Right cardiac atrium (tissue), 5 donors: ENCODE measurements around the gene RECQL5. TPM values are rescaled to one million over a fixed set of nuclear protein-coding genes. Genes with fewer than 3 reads are reported as not detected.

Source experiments
- ATAC-seq, 2 donors: fragments of 200-7000 bp; cut with Tn5 transposase; one replicate each; pipeline versions ENCODE4 v1.8.0 to v1.9.1; 2020; ENCODE audit warnings: moderate library complexity in 2 of 2, mild to moderate bottlenecking in 1 of 2
- DNase-seq, 3 donors: peaks; one replicate each; pipeline ENCODE4 v3.0.0-alpha.2; 2020
- H3K27ac ChIP-seq: one replicate; pipeline ENCODE4 v1.5.1; 2013; ENCODE audit warnings: mild to moderate bottlenecking, low read length, control low read depth, moderate library complexity
- H3K27me3 ChIP-seq: one replicate; pipeline ENCODE4 v1.6.1; 2013; ENCODE audit not compliant: control insufficient read depth, insufficient read depth
- H3K4me1 ChIP-seq: one replicate; pipeline ENCODE4 v1.6.1; 2013; ENCODE audit warnings: low read length; ENCODE audit not compliant: control insufficient read depth, insufficient read depth
- H3K4me3 ChIP-seq: one replicate; pipeline ENCODE4 v1.5.1; 2013; ENCODE audit warnings: low read length, control low read depth
- H3K9me3 ChIP-seq: one replicate; pipeline ENCODE4 v1.6.1; 2013; ENCODE audit warnings: low read length; ENCODE audit not compliant: control insufficient read depth
- WGBS: extraction: QIAGEN DNeasy Blood & Tissue Kit; methylation state at CpG from one replicate; pipeline ENCODE4 v1.1.7; 2013; 5-methylcytosine and 5-hydroxymethylcytosine counted together
- intact Hi-C, 4 donors: fragments of 100-400 bp; cut with DNase I; formaldehyde crosslinking; loops; one replicate each; pipeline versions ENCODE4 v1.11.0 to v1.14.0; 2022 to 2023
- polyA plus RNA-seq: library from polyadenylated mRNA; stranded (reverse); fragments of 200-250 nt; gene quantifications from one replicate; pipeline ENCODE4 v1.2.3, GENCODE V29; 2013
- total RNA-seq, 4 donors: library from RNA; stranded (reverse); fragmentation: NEBNext Ultra II Directional; extraction: Animal tissue kit (Norgen Biotek cat#: 25700); gene quantifications; one replicate each; pipeline ENCODE4 v1.2.1, GENCODE V29; 2021
- donor health status: healthy with polysubstance abuse.
- donor health status: DM: no; HTN: yes; CAD: no.
- donor health status: DM: no; HTN: no; CAD: no.
- donor health status: DM: no; HTN: yes; CAD: no; lungs with severe emphysema.
- donor health status: DM: yes; HTN: yes; CAD: no.

Gene RECQL5
- total and polyA plus RNA-seq, 5 donors = 7.9 to 19.9 (median 14.1) TPM

- peak overlapping the region; percentile 39 for H3K27ac ChIP-seq
These were observed 18.5 kb upstream of the RECQL5 start for GRCh38 chr17:75685499-75685898.

GRCh38 chr17:75684924-75685323 is 18.0 kb upstream of the RECQL5 start:
- Histone ChIP-seq H3K4me3 (no peak overlapping the region), H3K9me3 (no peaks in the 10 kb centered on the region), H3K27ac (no peak overlapping the region), H3K27me3 (no peaks in the 10 kb centered on the region), H3K4me1 (peaks cover 24% of the 10 kb centered on the region)
- intact Hi-C loops = loop anchor here in 1 of 4 donors (5.0 kb wide), 1 partner anchor 57 kb away; no protein-coding TSS in a partner anchor
- WGBS = 80% methylated on average over 7 of the region's 7 CpGs
- ATAC-seq (no peak), DNase-seq (no peak)

More at GRCh38 chr17:75685499-75685898, 18.5 kb upstream of the RECQL5 start:
- Histone ChIP-seq H3K4me3 (no peak overlapping the region), H3K4me1 (peaks cover 24% of the 10 kb centered on the region), H3K9me3 (no peaks in the 10 kb centered on the region), H3K27me3 (no peaks in the 10 kb centered on the region)
- intact Hi-C loops = no loop called here
- 62% methylated on average over 3 of the region's 3 CpGs for WGBS
- DNase-seq = no peak
- no peak for ATAC-seq

DNA sequence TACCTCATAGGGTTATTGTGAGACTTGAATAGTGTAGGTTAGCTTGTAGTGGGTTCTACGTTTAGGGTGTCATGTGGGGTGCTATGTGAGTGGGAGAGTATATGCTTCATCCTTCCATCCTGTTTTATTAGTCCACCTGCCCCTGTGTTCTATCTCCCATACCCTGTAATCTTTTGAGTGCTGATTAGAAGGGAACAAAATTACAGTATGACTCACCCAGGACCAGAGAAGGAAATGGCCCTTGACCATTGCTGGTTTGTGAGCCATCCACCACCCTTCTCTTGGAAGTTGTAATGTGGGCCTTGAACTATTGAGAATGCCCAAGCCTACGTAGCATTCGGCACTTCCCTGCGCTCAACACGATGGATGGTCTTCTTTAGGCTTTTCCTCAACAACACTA is 17.3 kb upstream of the RECQL5 start:
- H3K4me3 ChIP-seq = no peak overlapping the region
- no peaks in the 10 kb centered on the region for H3K9me3 ChIP-seq
- DNase-seq = no peak
- H3K4me1 ChIP-seq = peaks cover 24% of the 10 kb centered on the region
- no peak overlapping the region for H3K27ac ChIP-seq
- intact Hi-C loops = loop anchor here in 1 of 4 donors (5.0 kb wide), 1 partner anchor 58 kb away; no protein-coding TSS in a partner anchor
- 95% methylated on average over 5 of the region's 5 CpGs for WGBS
- no peaks in the 10 kb centered on the region for H3K27me3 ChIP-seq
- no peak for ATAC-seq

- DNase-seq = no peak
- H3K9me3 ChIP-seq = no peaks in the 10 kb centered on the region
- intact Hi-C loops = loop anchor here in 1 of 4 donors (5.0 kb wide), 1 partner anchor 59 kb away; no protein-coding TSS in a partner anchor
- ATAC-seq = no peak
- no peaks in the 10 kb centered on the region for H3K27me3 ChIP-seq
- WGBS = 79% methylated on average over 4 of the region's 4 CpGs
- no peak overlapping the region for H3K27ac ChIP-seq
- peaks cover 24% of the 10 kb centered on the region for H3K4me1 ChIP-seq
- no peak overlapping the region for H3K4me3 ChIP-seq
These were observed 16.6 kb upstream of the RECQL5 start for GRCh38 chr17:75683583-75683982.

GRCh38 chr17:75681289-75681688 is 14.3 kb upstream of the RECQL5 start:
- peaks cover 13% of the 10 kb centered on the region for H3K4me1 ChIP-seq
- intact Hi-C loops = loop anchor here in 1 of 4 donors (5.0 kb wide), 1 partner anchor 61 kb away; no protein-coding TSS in a partner anchor
- 80% methylated on average over 3 of the region's 3 CpGs for WGBS

DNA sequence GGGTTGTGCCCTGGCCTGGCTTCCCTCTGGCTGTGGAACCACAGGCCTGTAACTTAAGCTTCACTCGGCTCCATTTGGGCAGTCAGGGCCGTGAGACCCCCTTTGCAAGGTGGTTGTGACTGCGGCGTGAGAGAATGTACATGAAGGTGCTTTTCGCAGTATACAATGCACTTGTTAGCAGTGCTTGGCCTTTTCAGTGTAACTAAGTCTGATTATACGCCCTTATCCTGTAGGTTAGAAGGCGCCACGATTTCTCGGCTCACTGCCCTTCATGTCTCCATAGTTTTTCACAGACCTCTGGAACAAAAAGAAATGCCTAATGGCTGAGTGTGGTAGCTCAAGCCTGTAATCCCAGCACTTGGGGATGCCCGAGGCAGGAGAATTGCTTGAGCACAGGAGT is 13.5 kb upstream of the RECQL5 start:
- Histone ChIP-seq H3K27me3 (no peaks in the 10 kb centered on the region), H3K27ac (peak overlapping the region; percentile 36), H3K4me3 (no peak overlapping the region), H3K9me3 (no peaks in the 10 kb centered on the region), H3K4me1 (peaks cover 10% of the 10 kb centered on the region)
- WGBS = 90% methylated on average over 10 of the region's 10 CpGs
- ATAC-seq (peak in 1 of 2 donors; percentile 5), DNase-seq (no peak)
- intact Hi-C loops = loop anchor here in 1 of 4 donors (5.0 kb wide), 1 partner anchor 62 kb away; no protein-coding TSS in a partner anchor

More at GRCh38 chr17:75681289-75681688, 14.3 kb upstream of the RECQL5 start:
- Histone ChIP-seq H3K9me3 (no peaks in the 10 kb centered on the region), H3K27ac (no peak overlapping the region), H3K27me3 (no peaks in the 10 kb centered on the region), H3K4me3 (no peak overlapping the region)
- no peak for ATAC-seq
- no peak for DNase-seq

DNA sequence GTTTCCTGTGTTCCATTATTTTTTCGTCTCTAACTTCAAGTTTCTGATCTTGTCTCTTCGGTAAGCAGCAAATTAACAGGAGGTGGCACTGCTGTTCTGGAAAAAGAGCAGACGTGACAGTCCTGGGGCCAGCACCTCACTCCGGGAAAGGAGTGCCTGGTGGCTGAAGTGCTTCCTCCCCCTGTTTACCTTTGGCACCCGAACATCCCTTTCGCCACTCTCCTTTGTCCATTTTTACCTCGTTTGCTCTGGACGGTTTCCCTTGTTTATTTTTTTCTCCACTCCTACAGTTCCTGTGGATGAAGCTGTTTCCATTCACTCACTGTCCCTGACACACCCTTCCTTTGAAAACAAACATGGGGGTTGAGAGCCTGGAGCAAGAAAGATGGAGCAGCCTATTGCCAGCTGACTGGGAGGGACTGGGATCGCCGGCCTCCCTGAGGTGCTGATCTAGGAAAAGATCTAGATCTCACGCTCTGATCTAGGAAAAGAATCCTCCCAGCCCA is 12.8 kb upstream of the RECQL5 start:
- ATAC-seq (peak; percentile 84 to 94), DNase-seq (peak; percentile 66 to 75 (median 67))
- H3K4me3 ChIP-seq = no peak overlapping the region
- peaks cover 6% of the 10 kb centered on the region for H3K4me1 ChIP-seq
- WGBS = 53% methylated on average over 11 of the region's 11 CpGs
- peak overlapping the region; percentile 56 for H3K27ac ChIP-seq
- no peaks in the 10 kb centered on the region for H3K9me3 ChIP-seq
- intact Hi-C loops = loop anchor here in 3 of 4 donors (2.0 to 5.0 kb wide), 2 partner anchors 63 to 69 kb away; no protein-coding TSS in a partner anchor
- H3K27me3 ChIP-seq = no peaks in the 10 kb centered on the region

GRCh38 chr17:75676461-75676860 is 9.5 kb upstream of the RECQL5 start:
- H3K9me3 ChIP-seq = no peaks in the 10 kb centered on the region
- ATAC-seq (no peak), DNase-seq (no peak)
- intact Hi-C loops = no loop called here
- H3K27me3 ChIP-seq = no peaks in the 10 kb centered on the region
- no peak overlapping the region for H3K4me3 ChIP-seq
- no peak overlapping the region for H3K27ac ChIP-seq
- 65% methylated on average over 3 of the region's 3 CpGs for WGBS
- no peaks in the 10 kb centered on the region for H3K4me1 ChIP-seq

- Histone ChIP-seq H3K9me3 (no peaks in the 10 kb centered on the region), H3K4me1 (no peaks in the 10 kb centered on the region), H3K27ac (no peak overlapping the region), H3K27me3 (no peaks in the 10 kb centered on the region), H3K4me3 (no peak overlapping the region)
- no peak for DNase-seq
- 72% methylated on average over 4 of the region's 4 CpGs for WGBS
- no peak for ATAC-seq
- intact Hi-C loops = no loop called here
These were observed 6.5 kb upstream of the RECQL5 start for GRCh38 chr17:75673487-75673886.

GRCh38 chr17:75672011-75672410 is 5.1 kb upstream of the RECQL5 start:
- no peak overlapping the region for H3K4me3 ChIP-seq
- intact Hi-C loops = no loop called here
- H3K9me3 ChIP-seq = no peaks in the 10 kb centered on the region
- H3K27me3 ChIP-seq = no peaks in the 10 kb centered on the region
- H3K4me1 ChIP-seq = no peaks in the 10 kb centered on the region
- H3K27ac ChIP-seq = no peak overlapping the region
- no peak for ATAC-seq
- WGBS = 92% methylated on average over 5 of the region's 5 CpGs
- no peak for DNase-seq

DNA sequence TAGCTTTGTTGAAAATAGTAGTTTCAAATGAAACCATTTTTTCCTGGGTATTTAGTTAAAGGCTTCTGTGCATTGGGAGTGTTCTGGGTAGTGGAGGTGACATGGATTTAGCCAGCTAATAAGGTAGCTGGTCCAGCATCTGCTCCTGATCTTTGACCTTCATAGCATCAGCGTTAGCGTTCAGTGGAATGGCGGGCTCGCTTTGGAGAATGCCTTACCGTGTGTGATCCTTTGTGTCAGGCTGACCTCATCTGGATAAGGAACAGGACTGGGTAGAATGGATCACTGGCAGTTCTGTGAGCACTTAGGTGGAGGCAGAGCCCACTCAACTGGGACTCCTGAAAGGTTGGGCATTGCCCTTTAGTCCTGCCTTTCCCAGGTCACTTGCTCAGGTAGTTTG is 3.9 kb upstream of the RECQL5 start:
- no peak overlapping the region for H3K4me3 ChIP-seq
- H3K4me1 ChIP-seq = no peaks in the 10 kb centered on the region
- H3K27ac ChIP-seq = no peak overlapping the region
- no peaks in the 10 kb centered on the region for H3K27me3 ChIP-seq
- DNase-seq (no peak), ATAC-seq (no peak)
- 66% methylated on average over 5 of the region's 5 CpGs for WGBS
- H3K9me3 ChIP-seq = no peaks in the 10 kb centered on the region
- intact Hi-C loops = no loop called here
